ENCODE measurements around the gene CCND1.
"Not testable (repeated sequence)": the region's sequence is repeated elsewhere in the genome, so short reads cannot be mapped to it uniquely, and the experiment has no call there.

CCND1 gene

DNA sequence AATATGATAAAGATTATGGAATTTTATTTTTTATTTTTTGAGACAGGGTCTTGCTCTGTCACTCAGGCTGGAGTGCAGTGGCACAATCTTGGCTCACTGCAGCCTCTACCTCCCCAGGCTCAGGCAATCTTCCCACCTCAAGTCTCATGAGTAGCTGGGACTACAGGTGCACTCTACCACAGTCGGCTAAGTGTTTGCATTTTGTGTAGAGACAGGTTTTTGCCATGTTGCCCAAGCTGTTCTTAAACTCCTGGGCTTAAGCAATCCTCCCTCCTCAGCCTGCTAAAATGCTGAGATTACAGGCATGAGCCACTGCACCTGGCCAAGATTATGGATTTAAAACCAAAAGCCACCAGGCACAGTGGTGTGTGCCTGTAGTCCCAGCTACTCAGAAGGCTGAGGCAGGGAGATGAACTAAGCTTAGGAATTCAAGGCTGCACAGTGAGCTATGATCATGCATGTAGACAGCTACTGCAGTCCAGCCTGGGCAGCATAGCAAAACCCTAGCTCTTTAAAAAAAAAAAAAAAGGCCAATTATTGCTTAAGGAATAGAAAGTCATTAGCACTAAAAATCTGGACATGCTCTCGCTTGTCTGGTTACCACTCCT, 20.2 kb upstream of the CCND1 start:
- no peak for DNase-seq
- Histone ChIP-seq H3K4ac (ENCODE audit: low read depth, low read length) (no peak overlapping the region), H3K79me1 (ENCODE audit: low read length) (no peaks in the 10 kb centered on the region), H2BK5ac (ENCODE audit: low read depth, low read length, poor library complexity) (no peak overlapping the region), H3K36me3 (ENCODE audit: control insufficient read depth in 1 of 2, insufficient read depth in 2 of 2, low read length in 2 of 2) (no peaks in the 10 kb centered on the region), H3K9me3 (ENCODE audit: insufficient read depth, low read depth, low read length) (no peaks in the 10 kb centered on the region), H2AFZ (ENCODE audit: insufficient read depth, low read length, poor library complexity) (no peak overlapping the region), H3K79me2 (ENCODE audit: control insufficient read depth, insufficient read depth, low read length, poor library complexity) (no peaks in the 10 kb centered on the region), H4K12ac (ENCODE audit: low read depth, low read length) (no peak overlapping the region), H3K4me3 (ENCODE audit: low read depth, low read length) (no peak overlapping the region), H3K27ac (ENCODE audit: low read depth, low read length) (no peak overlapping the region), H3K4me1 (ENCODE audit: control insufficient read depth in 1 of 2, insufficient read depth in 2 of 2, low read length in 2 of 2) (no peaks in the 10 kb centered on the region), H3K27me3 (ENCODE audit: insufficient read depth, low read length) (no peaks in the 10 kb centered on the region), H3K14ac (ENCODE audit: low read length) (no peak overlapping the region), H2AK5ac (ENCODE audit: low read length) (no peak overlapping the region), H4K8ac (ENCODE audit: low read depth, low read length) (no peak overlapping the region), H4K91ac (ENCODE audit: low read depth, low read length) (no peak overlapping the region), H3K18ac (ENCODE audit: low read length) (no peak overlapping the region), H3K9ac (ENCODE audit: low read length) (no peak overlapping the region), H2BK12ac (ENCODE audit: low read length) (no peak overlapping the region), H3K4me2 (ENCODE audit: low read length) (no peak overlapping the region), H2BK120ac (ENCODE audit: insufficient read depth, low read length, poor library complexity) (no peak overlapping the region), H3K23ac (ENCODE audit: low read length) (no peak overlapping the region)
- no CpG with 5 or more reads among the region's 2 CpGs for WGBS (ENCODE audit: extremely low coverage, insufficient coverage, insufficient read length)

DNA sequence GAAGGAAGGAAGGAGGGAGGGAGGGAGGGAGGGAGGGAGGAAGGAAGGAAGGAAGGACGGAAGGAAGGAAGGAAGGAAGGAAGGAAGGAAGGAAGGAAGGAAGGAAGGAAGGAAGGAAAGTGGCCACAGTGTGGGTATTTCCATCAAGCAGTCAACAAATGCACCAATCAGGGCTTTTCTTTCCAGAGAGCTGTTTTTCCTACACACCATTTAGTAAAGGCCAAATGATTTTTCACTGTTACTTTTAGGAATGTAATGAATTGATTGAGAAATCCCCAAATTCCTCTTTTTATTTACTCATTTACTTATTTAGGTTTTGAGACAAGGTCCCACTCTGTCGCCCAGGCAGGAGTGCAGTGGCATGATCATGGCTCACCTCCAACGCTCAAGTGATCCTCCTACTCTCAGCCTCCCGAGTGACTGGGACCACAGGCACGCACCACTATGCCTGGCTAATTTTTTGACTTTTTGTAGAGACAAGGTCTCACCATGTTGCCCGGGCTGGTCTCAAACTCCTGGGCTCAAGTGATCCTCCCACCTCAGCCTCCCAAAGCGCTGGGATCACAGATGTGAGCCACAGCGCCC, 18.8 kb upstream of the CCND1 start:
- not testable (repeated sequence) for H4K12ac ChIP-seq (ENCODE audit: low read depth, low read length); H3K14ac ChIP-seq (ENCODE audit: low read length); H3K79me1 ChIP-seq (ENCODE audit: low read length); H3K9me3 ChIP-seq (ENCODE audit: insufficient read depth, low read depth, low read length); H3K79me2 ChIP-seq (ENCODE audit: control insufficient read depth, insufficient read depth, low read length, poor library complexity); H3K4me2 ChIP-seq (ENCODE audit: low read length); H2AFZ ChIP-seq (ENCODE audit: insufficient read depth, low read length, poor library complexity); H2AK5ac ChIP-seq (ENCODE audit: low read length); H3K36me3 ChIP-seq (ENCODE audit: control insufficient read depth in 1 of 2, insufficient read depth in 2 of 2, low read length in 2 of 2); H2BK120ac ChIP-seq (ENCODE audit: insufficient read depth, low read length, poor library complexity); H2BK5ac ChIP-seq (ENCODE audit: low read depth, low read length, poor library complexity); H4K8ac ChIP-seq (ENCODE audit: low read depth, low read length); H3K27ac ChIP-seq (ENCODE audit: low read depth, low read length); H3K9ac ChIP-seq (ENCODE audit: low read length); H3K27me3 ChIP-seq (ENCODE audit: insufficient read depth, low read length); H3K4me1 ChIP-seq (ENCODE audit: control insufficient read depth in 1 of 2, insufficient read depth in 2 of 2, low read length in 2 of 2); H3K23ac ChIP-seq (ENCODE audit: low read length); H4K91ac ChIP-seq (ENCODE audit: low read depth, low read length); H3K4ac ChIP-seq (ENCODE audit: low read depth, low read length); H3K18ac ChIP-seq (ENCODE audit: low read length); H3K4me3 ChIP-seq (ENCODE audit: low read depth, low read length); H2BK12ac ChIP-seq (ENCODE audit: low read length); DNase-seq
- WGBS (ENCODE audit: extremely low coverage, insufficient coverage, insufficient read length), result no CpG with 5 or more reads among the region's 8 CpGs

DNA sequence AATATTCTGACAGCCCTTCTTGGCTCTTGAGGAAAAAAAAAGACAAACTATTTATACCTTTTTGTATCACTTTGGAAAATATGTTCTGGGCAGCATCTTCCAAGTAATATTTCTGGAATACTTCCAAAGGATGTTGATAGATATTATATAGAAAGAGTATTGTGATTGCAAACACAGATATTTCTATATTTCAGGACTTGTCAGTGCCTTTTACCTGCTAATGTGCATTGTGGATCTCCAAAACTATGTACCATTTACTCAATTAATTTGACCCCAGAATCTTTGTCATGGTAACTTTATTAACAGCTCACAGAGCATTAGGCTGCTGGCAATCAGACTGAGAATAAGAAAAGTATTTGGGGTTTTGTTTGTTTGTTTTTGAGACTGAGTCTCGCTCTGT, 16.7 kb upstream of the CCND1 start:
- no CpG with 5 or more reads among the region's 1 CpG for WGBS (ENCODE audit: extremely low coverage, insufficient coverage, insufficient read length)
- H4K12ac ChIP-seq (ENCODE audit: low read depth, low read length), result no peak overlapping the region
- no peak overlapping the region for H3K4me2 ChIP-seq (ENCODE audit: low read length)
- no peak overlapping the region for H4K8ac ChIP-seq (ENCODE audit: low read depth, low read length)
- H3K79me2 ChIP-seq (ENCODE audit: control insufficient read depth, insufficient read depth, low read length, poor library complexity), result no peaks in the 10 kb centered on the region
- H3K27me3 ChIP-seq (ENCODE audit: insufficient read depth, low read length), result no peaks in the 10 kb centered on the region
- no peak overlapping the region for H2AK5ac ChIP-seq (ENCODE audit: low read length)
- H3K27ac ChIP-seq (ENCODE audit: low read depth, low read length), result no peak overlapping the region
- no peak overlapping the region for H3K14ac ChIP-seq (ENCODE audit: low read length)
- H3K4me3 ChIP-seq (ENCODE audit: low read depth, low read length), result no peak overlapping the region
- H3K18ac ChIP-seq (ENCODE audit: low read length), result no peak overlapping the region
- no peak overlapping the region for H2BK5ac ChIP-seq (ENCODE audit: low read depth, low read length, poor library complexity)
- H2BK120ac ChIP-seq (ENCODE audit: insufficient read depth, low read length, poor library complexity), result no peak overlapping the region
- peaks cover 7% of the 10 kb centered on the region for H3K9me3 ChIP-seq (ENCODE audit: insufficient read depth, low read depth, low read length)
- no peak overlapping the region for H2BK12ac ChIP-seq (ENCODE audit: low read length)
- H3K4me1 ChIP-seq (ENCODE audit: control insufficient read depth in 1 of 2, insufficient read depth in 2 of 2, low read length in 2 of 2), result no peaks in the 10 kb centered on the region
- no peak overlapping the region for H3K9ac ChIP-seq (ENCODE audit: low read length)
- DNase-seq, result no peak
- H2AFZ ChIP-seq (ENCODE audit: insufficient read depth, low read length, poor library complexity), result no peak overlapping the region
- no peaks in the 10 kb centered on the region for H3K36me3 ChIP-seq (ENCODE audit: control insufficient read depth in 1 of 2, insufficient read depth in 2 of 2, low read length in 2 of 2)
- no peaks in the 10 kb centered on the region for H3K79me1 ChIP-seq (ENCODE audit: low read length)
- H3K23ac ChIP-seq (ENCODE audit: low read length), result no peak overlapping the region
- no peak overlapping the region for H3K4ac ChIP-seq (ENCODE audit: low read depth, low read length)
- H4K91ac ChIP-seq (ENCODE audit: low read depth, low read length), result no peak overlapping the region

DNA sequence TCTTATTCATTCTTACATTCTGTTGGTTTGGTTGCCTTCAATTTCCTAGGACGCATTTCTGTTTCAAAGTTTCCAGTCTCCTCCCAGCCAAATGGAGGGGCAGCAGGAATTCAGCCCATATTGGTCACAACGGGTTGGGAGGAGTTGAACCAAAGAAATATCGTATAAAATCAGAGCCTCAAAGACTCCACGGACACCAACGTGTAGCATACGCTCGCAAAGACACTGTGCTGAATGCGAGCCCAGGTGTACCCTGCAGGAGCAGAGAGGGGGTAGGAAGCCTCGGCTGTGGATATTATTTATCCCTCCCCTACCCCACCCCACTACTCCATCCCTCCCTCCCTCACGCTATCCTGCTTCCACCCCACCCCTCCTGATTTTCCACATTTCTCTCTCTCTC, 15.5 kb upstream of the CCND1 start:
- Histone ChIP-seq H3K79me1 (ENCODE audit: low read length) (no peaks in the 10 kb centered on the region), H4K91ac (ENCODE audit: low read depth, low read length) (no peak overlapping the region), H3K9me3 (ENCODE audit: insufficient read depth, low read depth, low read length) (peaks cover 7% of the 10 kb centered on the region), H4K12ac (ENCODE audit: low read depth, low read length) (no peak overlapping the region), H3K23ac (ENCODE audit: low read length) (no peak overlapping the region), H3K14ac (ENCODE audit: low read length) (no peak overlapping the region), H3K36me3 (ENCODE audit: control insufficient read depth in 1 of 2, insufficient read depth in 2 of 2, low read length in 2 of 2) (no peaks in the 10 kb centered on the region), H4K8ac (ENCODE audit: low read depth, low read length) (no peak overlapping the region), H2BK120ac (ENCODE audit: insufficient read depth, low read length, poor library complexity) (no peak overlapping the region), H2BK12ac (ENCODE audit: low read length) (no peak overlapping the region), H3K4ac (ENCODE audit: low read depth, low read length) (no peak overlapping the region), H3K27ac (ENCODE audit: low read depth, low read length) (no peak overlapping the region), H2AFZ (ENCODE audit: insufficient read depth, low read length, poor library complexity) (no peak overlapping the region), H3K4me3 (ENCODE audit: low read depth, low read length) (no peak overlapping the region), H3K4me2 (ENCODE audit: low read length) (no peak overlapping the region), H3K18ac (ENCODE audit: low read length) (no peak overlapping the region), H3K9ac (ENCODE audit: low read length) (no peak overlapping the region), H2BK5ac (ENCODE audit: low read depth, low read length, poor library complexity) (no peak overlapping the region), H3K27me3 (ENCODE audit: insufficient read depth, low read length) (no peaks in the 10 kb centered on the region), H3K79me2 (ENCODE audit: control insufficient read depth, insufficient read depth, low read length, poor library complexity) (no peaks in the 10 kb centered on the region), H2AK5ac (ENCODE audit: low read length) (no peak overlapping the region), H3K4me1 (ENCODE audit: control insufficient read depth in 1 of 2, insufficient read depth in 2 of 2, low read length in 2 of 2) (no peaks in the 10 kb centered on the region)
- no peak for DNase-seq
- WGBS (ENCODE audit: extremely low coverage, insufficient coverage, insufficient read length), result 100% methylated on average over 1 of the region's 10 CpGs
